Tibial nerve (tissue), 4 donors: ENCODE measurements around the gene FBXW7. TPM values are rescaled to one million over a fixed set of nuclear protein-coding genes. Genes with fewer than 3 reads are reported as not detected.

ENCODE experiments used
- small RNA-seq: library from RNA; depleted of rRNA; stranded (forward); fragments of <200 nt; gene quantifications from one replicate; pipeline ENCODE3, GENCODE V24; 2016
- total RNA-seq, 4 donors: library from RNA; depleted of rRNA; stranded (reverse); fragments of >200 nt; gene quantifications; one replicate each; pipeline ENCODE4 v1.1.0, GENCODE V29; 2016

Gene FBXW7
- total RNA-seq, 4 donors from 2014 or later, result 40.8 to 85.7 (median 62.1) TPM

Small RNA genes lying within 50 kb of the gene (small RNA-seq; reads per million reads assigned to genes)
- gene MIR3140, result not detected

Other genes with a start within 250 kb of the FBXW7 start
- gene TMEM154, start 143.9 kb upstream of the FBXW7 start, total RNA-seq, result 1 to 10 TPM in 2 of 4 donors, under 1 TPM in 2; 0.44 to 1.8 (median 1.1) TPM
- 1 to 10 TPM in 3 of 4 donors, under 1 TPM in 1; 0.90 to 1.9 (median 1.4) TPM for gene TIGD4, start 243.6 kb upstream of the FBXW7 start, total RNA-seq
- 10 to 100 TPM; 27.3 to 44.0 (median 39.2) TPM for gene ARFIP1, start 243.9 kb upstream of the FBXW7 start, total RNA-seq